Endothelial cell of umbilical vein (primary cell): Measurements from ENCODE around the gene VEGFA.

Experiments
- MYC ChIP-seq: IDR thresholded peaks from one replicate; pipeline ENCODE4 v1.6.1; 2011; ENCODE audit warnings: mild to moderate bottlenecking, low read depth, low read length
- TF ChIP-seq, protein P1 (sequence below), 2 donors: IDR thresholded peaks; 1 replicate in 1 of 2; 2 replicates in 1 of 2; pipeline ENCODE4 v1.5.1; 2011; ENCODE audit warnings: low read length in 2 of 2, mild to moderate bottlenecking in 2 of 2, moderate library complexity in 2 of 2, control low read depth in 1 of 2, inconsistent platforms in 1 of 2, low read depth in 1 of 2; ENCODE audit not compliant: insufficient read depth in 1 of 2; ENCODE audit errors: extremely low read depth in 1 of 2

DNA sequence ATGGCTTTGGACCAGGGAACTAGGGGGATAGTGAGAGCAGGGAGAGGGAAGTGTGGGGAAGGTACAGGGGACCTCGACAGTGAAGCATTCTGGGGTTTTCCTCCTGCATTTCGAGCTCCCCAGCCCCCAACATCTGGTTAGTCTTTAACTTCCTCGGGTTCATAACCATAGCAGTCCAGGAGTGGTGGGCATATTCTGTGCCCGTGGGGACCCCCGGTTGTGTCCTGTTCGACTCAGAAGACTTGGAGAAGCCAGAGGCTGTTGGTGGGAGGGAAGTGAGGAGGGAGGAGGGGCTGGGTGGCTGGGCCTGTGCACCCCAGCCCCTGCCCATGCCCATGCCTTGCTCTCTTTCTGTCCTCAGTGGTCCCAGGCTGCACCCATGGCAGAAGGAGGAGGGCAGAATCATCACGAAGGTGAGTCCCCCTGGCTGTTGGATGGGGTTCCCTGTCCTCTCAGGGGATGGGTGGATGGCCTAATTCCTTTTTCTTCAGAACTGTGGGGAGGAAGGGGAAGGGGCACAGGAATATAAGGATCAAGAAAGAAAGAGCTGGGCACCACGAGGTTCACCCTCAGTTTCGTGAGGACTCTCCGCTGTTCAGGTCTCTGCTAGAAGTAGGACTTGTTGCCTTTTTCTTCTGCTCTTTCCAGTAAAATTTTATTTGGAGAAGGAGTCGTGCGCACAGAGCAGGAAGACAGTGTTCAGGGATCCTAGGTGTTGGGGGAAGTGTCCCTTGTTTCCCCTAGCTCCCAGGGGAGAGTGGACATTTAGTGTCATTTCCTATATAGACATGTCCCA, 4.2 kb downstream of the VEGFA start:
- TF ChIP-seq MYC, result no peak
- TF ChIP-seq, protein P1, sequence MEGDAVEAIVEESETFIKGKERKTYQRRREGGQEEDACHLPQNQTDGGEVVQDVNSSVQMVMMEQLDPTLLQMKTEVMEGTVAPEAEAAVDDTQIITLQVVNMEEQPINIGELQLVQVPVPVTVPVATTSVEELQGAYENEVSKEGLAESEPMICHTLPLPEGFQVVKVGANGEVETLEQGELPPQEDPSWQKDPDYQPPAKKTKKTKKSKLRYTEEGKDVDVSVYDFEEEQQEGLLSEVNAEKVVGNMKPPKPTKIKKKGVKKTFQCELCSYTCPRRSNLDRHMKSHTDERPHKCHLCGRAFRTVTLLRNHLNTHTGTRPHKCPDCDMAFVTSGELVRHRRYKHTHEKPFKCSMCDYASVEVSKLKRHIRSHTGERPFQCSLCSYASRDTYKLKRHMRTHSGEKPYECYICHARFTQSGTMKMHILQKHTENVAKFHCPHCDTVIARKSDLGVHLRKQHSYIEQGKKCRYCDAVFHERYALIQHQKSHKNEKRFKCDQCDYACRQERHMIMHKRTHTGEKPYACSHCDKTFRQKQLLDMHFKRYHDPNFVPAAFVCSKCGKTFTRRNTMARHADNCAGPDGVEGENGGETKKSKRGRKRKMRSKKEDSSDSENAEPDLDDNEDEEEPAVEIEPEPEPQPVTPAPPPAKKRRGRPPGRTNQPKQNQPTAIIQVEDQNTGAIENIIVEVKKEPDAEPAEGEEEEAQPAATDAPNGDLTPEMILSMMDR (IDR thresholded peaks at IDR 0.05; ENCODE audit: extremely low read depth in 1 of 2, insufficient read depth in 1 of 2, low read depth in 1 of 2, low read length in 2 of 2), result no peak
